Measurements from ENCODE around the gene RFX3.

The RFX3 gene

DNA sequence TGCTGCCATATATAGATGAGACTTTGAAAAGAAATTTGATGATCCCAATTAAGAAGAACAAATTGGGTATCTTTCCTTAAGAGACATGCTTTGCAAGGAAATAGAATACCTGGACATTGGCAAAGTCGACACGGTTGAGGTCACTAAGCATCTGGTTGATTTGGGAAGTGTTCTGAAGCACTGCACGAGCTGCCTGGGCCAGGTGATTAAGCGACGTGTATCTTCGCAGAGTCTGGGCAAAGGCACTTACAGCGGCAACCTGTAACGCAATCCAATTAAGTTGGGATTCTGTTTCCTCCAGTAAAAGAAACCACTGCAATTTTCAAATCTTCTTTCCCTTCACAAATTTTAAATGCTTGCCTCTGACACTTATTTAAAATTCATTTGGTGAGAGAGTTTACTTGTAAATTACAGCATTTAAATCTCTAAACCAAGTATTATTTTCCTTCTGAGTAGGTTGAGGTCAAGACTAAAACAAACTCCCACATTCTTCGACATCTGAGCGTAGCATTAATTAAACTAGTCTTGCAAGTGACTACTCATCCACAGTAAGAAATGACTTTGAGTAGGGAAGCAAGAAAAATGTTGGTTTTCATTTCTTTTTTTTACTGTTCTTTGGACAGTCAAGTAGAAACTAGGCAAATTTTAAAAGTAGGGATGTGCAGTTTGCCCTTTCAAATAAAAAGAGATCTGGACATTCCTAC is 262.8 kb downstream of the RFX3 start:
- FAIRE-seq: no peak

DNA sequence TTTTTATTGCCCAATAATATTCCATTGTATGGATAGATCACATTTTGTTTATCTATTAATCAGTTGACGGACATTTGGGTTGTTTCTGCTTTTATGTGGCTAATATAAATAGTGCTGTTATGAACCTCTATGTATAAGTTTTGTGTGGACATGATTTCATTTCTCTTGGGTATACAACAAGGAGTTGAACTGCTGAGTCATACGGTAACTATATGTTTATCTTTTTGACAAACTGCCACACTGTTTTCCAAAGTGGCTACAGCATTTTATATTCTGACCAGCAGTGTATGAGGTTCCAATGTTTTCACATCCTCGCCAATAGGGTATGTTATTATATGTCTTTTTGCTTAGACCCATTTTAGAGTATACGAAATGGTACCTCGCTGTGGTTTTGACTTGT is 264.3 kb downstream of the RFX3 start:
- FAIRE-seq: no peak

DNA sequence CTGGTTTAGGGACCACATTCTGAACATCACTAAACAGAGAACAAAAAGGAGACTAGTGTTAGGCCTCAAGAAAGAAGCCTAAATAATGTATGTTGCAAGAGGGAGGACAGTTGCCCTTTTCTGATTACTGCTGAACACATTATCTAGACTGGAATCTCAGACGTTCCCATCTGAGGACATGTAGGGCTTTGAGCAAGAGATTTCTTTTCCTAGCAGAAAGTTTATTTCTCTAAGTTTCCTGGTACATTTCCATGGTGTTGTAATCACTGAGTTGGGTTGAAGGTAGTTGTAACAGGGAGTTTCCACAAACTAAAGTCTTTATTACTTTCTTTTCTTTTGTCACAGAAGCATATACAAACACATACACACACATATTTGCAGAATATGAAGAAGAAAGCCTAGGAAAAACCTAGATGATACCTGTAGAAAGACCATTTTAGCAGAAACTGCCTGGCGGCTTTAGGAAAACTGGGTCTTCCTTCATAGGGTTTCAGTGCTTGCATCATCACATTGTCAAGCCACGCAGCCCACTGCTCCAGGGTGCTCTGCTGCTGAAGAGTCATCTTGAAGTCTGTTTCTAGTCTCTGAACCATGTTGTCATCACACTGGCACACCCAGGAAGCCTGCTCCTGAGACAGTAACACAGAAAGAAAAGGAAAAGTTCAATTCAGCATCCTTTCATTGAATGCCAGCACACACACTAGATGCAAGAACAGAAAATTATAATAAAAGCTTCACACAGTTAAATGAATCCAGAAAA is 269.1 kb downstream of the RFX3 start:
- FAIRE-seq: no peak

DNA sequence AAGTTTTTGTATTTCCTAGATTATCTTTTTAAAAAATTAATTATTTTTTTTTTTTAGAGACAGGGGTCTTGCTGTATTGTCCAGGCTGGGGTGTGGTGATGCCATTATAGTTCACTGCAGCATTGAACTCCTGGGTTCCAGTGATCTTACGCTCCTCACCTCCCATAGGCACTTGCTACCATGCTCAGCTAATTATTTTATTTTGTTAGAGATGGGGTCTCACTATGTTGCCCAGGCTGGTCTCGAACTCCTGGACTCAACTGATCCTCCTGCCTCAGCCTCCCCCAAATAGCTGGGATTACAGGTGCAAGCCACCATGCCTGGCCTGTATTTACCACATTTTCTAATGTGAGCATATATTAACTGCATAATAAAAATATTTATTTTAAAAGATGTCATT is 274.5 kb downstream of the RFX3 start:
- FAIRE-seq: no peak

DNA sequence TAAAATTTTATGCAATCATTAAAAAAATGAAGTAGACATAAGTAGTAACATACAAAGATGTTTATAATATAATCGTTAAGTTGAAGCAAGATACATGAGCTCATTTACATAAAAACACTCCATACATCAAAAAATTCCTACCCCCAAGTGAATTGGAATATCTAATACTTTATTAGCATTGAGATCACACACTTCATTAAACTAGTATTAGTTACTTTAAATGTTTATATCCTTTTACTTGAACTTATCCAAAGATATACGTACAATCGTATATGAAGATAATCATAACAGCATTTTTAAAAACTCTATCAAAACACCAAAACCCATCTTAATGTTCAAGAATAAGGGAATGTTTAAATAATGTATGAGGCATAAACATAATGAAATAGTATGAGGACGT is 275.1 kb downstream of the RFX3 start:
- FAIRE-seq: peak; percentile 77

DNA sequence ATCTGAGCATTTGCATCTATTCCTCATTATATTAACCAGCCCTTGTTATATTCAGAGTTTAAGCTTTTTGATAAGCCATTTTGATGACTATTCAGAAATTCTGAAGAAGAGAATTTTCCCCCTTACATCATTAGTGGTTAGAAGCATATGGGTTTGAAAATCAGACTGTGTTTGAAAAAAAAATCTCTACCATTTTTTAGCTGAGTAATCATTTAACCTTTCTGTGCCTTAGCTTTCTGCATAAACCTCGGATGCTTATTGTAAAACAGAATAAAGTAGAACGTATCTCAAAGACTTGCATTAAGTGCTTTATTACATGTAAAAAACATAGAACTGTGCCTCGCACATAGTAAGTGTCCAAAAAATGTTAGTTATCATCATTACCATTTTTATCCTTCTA is 278.6 kb downstream of the RFX3 start:
- no peak for FAIRE-seq

DNA sequence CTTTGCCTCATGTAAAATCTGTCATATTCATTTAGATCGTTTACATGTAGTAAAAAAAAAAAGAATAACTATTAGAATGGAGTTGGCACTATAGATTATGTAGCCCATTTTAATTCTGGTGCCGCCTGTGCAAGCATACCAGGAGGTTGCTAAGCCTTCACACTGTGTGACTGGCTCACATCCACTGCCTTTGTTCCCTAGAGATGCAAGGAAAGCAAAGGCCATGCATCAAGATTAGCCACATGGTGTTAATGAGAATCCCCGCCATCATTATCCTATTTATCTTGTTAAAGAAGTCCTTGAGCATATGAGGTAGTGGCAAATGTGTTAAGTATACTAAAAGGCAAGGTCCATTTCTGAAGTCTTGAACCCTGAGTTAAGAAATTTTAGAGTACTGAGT is 279.6 kb downstream of the RFX3 start:
- FAIRE-seq: no peak

DNA sequence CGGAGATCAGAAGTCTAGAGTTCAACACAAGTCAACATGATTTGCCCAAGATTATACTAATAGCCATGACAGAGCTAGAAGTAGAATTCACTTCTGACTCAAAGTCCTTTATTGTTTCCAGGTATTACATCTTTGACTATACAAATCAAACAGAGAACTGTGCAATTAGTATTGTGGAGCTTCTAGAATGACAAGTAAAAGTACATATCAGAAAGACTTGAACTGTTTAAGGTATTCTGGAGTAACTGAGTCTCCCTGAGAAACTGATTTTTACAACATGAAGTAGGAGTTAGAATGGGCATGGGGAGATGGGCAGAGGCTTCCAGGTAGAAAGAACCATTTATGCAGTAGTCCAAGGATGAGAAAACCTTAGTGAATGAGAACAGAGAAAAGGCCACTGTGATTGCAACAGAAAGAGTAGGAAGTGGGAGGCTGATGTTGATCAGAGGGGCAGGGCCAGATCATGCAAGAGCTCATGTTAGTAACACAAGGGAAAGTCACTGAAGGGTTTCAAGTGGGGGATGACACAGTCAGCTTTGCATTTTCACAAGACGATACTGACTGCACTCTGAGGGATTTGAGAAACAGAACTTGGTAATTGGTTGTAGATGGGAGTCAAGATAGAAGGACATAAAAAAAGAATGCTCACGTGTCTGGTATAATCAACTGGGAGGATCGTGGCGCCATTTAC is 280.7 kb downstream of the RFX3 start:
- FAIRE-seq: no peak

DNA sequence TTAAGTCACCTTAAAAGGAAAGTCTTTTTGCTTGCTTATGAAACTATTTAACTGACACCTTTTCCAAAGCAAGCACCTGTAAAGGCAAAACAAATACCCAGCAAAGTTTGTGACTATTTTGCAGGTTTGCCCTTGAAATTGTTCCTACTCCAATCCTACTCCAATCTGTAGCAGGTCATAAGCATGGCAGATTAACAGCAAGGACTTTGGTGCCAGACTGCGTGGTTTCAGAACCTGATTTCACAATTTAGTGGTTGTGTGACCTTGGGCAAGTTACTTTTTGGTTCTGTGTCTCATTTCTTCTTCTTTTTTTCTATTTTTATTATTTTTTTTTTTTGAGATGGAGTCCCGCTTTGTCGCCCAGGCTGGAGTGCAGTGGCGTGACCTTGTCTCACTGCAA is 282.1 kb downstream of the RFX3 start:
- FAIRE-seq: no peak

DNA sequence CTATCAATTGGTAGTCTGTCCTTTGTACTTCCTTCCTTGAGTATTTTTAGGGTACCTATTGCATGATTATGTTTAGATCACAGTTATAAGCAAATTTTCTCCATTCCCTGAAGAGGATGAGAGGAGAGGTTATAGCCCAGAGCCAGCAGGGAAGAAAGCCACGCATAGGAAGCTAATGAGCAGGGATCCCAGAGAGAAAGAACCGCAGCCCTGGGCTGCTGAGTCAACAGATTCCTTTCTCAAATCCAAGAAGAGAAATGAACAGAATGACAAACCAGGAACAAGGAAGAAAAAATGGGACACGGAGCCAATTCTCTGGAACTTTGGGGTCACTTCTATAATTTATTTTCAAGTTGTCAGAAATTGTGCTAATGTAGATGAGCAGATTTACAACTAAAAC is 284.5 kb downstream of the RFX3 start:
- no peak for FAIRE-seq

DNA sequence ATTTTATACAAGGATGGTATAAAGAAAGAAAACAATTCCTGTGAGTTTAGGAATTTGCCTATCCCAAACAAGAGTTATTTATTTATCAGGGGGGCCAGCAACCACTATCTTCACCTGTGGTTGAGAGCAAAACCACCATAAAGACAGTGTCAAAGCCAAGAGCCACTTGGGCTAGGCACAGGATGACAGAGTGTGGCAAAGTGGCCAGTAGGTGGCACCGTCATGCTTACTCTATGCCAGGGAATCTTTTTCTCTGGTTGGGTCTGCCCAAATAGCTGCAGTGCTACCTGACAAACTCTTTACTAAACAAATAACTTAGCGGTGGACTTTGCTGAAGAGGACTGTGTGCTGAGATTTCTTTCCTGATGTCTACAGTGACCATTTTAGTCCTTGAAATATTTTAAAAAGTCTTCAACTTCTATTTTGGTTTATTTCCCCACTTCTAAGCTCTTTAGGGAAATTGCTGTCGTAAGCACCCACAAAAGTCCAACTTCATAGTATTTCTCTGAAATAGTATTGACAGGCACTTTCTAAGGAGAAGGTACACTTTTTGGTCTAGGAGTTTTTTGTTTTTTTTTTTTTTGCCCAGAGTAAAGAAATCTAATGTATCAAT is 285.0 kb downstream of the RFX3 start:
- FAIRE-seq: peak; percentile 43

DNA sequence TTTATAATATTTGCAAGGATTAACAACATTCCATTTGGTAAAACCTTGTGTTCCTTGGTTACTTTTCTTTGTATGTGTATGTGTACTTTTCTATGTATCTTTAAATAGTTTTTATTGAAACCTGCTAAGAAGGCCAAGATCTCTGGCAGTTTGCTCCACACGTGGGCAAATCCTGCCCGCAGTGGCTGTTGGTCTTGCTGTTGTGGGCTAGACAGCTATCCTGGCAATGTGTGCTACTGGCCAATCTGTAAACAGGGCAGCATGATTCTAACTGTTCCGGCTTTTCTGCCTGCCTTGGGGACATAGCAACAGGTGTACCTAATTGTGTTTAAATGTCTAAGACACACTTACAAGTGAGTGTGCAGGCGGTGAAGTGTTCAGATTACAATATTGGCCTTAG is 286.6 kb downstream of the RFX3 start:
- no peak for FAIRE-seq

DNA sequence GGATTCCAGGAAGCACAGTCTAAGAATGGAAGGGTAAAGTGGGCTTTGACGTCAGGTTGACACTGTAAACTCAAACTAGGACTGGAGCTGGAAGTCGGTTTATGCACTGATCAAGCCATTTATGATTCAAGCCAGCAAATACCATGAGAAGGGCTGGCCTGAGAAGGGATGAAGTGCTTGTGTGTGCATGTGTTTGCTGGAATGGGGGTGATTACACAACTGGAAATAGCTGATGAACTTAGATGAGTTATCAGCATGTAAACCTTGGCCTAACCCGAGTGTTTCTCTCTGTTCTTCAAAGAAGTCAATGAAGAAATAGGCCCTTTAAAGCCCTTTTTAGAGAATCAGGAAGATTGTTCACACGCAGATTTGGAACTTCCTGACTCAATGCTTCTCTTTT is 287.6 kb downstream of the RFX3 start:
- FAIRE-seq: no peak

DNA sequence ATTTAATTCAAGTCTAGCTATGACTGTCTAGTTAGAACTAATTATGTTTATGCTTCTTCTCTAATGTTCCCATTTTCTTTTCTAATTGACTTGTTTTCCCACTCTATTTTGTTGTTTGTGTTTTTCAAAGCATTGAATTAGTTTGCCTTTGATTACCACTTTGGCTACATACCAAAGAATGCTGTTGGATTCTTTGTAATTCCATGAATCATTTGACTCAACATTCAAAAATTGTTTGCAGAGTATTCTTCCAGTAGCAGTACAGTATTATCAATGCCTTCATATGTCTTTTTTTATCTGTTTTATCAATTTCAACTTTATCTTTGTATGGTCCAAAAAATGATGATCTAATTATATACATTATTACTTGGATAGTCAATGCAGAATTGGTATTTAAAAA is 288.7 kb downstream of the RFX3 start:
- no peak for FAIRE-seq

DNA sequence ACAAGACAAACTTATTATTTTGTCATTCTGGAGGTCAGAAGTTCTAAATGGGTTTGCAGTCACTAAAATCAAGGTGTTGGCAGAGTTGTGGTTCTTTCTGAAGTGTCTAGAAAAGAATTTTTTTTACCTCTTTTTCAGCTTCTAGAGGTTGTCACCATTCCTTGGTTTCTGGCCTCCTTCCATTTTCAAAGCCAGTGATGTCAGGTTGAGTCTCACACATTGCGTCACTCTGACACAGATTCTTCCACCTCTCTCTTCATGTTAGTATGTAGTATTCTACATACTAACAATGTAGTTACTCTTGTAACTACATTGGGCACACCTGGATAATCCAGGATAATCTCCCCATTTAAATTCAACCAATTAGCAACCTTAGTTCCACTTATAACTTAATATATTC is 290.3 kb downstream of the RFX3 start:
- no peak for FAIRE-seq

DNA sequence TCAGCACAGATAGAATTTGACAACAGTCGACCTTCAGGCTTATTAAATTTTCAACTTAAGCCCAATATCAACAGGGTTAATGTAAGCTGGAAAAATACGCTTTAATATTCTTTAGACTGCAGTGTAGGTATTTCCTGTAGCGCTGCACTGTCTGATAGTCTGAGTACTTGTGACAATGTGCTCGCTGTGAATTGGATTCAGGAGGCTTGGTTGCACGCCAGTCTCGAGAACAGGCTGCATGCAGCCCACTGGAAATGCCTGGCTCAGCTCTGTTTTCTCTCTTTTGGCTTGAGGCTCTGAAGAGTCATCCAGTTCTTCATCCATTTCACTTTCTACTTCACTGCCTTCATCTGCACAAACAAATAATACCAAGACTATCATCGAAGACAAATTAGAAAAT is 300.9 kb downstream of the RFX3 start:
- FAIRE-seq: no peak

DNA sequence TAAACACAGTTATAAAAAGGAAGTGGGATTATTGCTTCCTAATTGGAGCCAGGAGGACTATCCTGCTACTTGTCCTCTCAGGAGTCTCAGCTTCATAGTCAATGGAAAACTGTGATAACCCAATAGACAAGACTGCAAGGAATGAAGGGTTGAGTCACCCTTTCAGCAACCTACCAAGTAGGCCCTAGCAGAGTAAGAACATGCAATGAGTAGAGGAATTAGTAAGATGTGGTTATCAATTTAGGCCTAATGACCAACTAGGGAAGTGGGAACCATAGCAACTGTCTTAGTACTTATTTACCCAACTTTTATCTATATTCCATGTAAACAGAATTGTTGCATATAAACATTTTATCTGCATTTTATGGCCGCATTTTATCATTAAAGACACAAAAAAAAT is 310.1 kb downstream of the RFX3 start:
- no peak for FAIRE-seq

DNA sequence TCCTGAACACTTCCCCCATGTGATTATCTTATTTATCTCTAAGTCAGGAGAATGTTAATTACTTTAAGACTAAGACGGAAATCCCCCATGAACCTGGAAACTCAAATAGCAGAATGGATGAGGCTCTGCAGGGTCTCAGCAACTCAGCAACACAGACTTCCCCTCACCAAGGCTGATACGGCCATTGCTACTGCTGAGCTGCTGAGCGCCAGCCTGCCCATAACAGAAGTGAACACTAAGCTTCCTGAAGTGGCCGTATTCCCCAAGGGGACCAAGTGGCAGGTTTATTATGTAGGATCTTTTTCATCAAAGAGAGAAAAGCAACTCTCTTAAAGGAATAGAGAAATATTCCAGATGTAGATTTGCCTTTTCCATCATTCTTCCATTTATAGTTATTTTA is 311.1 kb downstream of the RFX3 start:
- no peak for FAIRE-seq

DNA sequence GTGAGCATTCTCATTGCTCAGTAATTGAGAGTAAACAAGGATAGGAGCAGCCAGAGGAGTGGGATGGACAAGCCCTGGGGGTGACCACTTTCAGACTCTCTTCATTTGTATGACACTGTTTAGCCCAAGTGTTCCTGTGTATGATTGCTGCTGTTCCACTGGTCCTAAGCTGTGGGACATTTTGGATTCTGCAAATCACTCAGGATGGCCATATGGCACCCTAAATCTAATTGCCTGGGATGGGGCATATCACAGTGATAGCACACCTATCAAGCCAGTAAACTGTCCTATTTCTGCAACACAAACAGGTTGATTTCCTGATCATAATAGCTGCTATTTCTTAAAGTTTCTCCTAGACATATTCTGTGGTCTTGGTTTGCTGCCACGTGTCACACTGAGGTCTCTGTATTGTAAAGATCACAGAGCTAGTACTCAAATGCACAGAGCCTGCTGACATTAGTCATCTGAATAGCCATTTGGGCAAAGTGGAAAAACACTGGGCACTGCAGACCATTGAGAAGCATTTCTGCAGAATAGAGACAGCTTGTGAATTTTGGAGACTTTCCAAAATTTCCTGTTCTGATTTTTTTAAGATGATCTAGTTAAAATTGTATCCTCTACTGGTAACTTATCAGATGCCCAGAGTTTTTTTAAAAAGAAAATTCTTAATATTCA is 320.2 kb downstream of the RFX3 start:
- no peak for FAIRE-seq

DNA sequence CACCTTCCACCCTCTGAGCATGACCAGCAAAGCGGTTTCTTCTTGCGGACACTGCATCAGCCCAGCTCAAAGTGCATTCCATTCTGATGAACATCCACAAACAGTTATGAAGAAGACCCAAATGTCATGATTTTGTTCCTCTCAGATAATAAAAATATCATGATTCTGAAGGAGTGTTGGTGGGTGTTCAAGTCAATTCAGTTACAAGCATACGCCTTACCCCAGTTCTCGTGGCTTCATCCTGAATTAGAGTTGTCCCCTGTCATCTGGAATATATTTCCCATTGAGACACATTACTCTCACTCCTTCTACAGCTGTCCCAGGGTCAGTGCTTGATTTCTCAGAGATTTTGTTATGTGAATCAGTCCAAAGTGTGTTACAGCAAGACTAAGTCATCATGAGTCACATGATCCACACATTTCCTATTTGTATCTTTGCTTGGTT is 325.4 kb downstream of the RFX3 start:
- no peak for FAIRE-seq

DNA sequence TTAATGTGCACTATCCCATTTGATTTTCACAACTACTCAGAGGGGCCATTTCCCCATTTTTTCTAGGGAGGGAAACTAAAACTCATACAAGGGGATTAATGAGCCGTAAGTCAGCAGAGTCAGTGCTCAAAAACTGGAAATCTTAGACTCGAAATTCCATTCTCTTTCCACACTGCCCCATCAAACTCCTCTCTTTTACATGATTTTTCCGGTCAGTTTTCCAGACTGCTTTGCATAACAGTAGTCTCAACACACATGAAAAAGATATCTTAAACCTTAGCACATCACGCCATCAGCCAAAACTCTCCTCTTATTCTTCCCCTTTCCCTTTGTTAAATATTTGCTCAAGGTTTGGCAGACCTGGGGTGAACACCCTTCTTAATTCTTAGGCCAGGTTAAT is 332.0 kb downstream of the RFX3 start:
- FAIRE-seq: no peak

DNA sequence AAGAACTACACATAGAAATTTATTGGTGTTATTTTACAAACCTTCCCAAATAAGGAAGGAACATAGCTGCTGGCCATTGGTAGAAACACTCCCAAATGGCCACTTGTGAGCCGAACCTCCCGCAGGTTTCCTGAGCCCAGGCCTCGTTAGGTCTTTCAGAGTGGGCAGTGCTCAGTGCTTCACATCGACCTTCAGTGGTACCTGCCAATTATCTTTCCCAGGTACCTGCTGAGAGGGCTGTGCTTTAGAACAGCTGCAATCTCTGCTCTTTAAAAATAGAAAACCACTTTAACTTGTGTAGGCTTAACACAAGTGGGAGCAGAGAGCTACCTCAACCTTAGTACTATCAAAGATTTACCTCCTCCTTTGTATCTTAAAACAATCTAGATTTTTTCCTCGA is 334.1 kb downstream of the RFX3 start:
- FAIRE-seq: no peak
